Prostate gland (tissue), 2 donors: ENCODE measurements around the gene CDKL5.

Experiments used
- POLR2A ChIP-seq: fragments of 450-650 bp; IDR thresholded peaks from one replicate; pipeline ENCODE4 v1.6.1; 2016; ENCODE audit warnings: antibody characterized with exemption, mild to moderate bottlenecking
- POLR2AphosphoS5 ChIP-seq: sonication (generic); formaldehyde crosslinking; IDR thresholded peaks from one replicate; pipeline ENCODE4 v1.6.1; 2017; ENCODE audit warnings: antibody characterized with exemption
- TF ChIP-seq, protein P1 (sequence below), 4 experiments: fragments of 200-600 bp in 2 of 4; fragments of 450-650 bp in 2 of 4; sonication (generic) in 2 of 4; IDR thresholded peaks; 1 replicate in 3 of 4; 2 replicates in 1 of 4; pipeline ENCODE4 v1.5.1; 2016 to 2019; ENCODE audit warnings: antibody characterized with exemption in 4 of 4, mild to moderate bottlenecking in 2 of 4, moderate library complexity in 2 of 4

DNA sequence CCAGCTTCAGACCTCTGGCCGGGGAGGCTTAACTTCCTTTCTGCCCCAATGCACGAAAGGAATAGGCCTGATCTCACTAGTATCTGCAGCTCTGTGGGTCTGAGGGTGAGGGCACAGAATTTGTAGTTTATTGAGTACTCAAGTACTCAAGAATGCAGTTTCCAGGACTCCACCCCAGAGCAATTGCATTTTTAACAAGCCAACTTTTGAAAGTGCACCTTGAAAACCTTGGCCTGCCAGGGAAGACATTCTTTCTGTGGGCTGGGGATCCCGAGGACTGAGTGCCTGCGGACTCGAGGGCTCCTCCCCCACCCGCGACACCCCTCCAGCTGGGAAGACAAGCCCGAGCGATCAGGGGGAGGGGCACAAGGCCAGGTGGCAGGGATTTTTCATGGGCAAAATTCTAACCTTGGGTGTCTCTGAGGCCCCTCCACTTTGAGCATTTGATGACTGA, 224.1 kb downstream of the CDKL5 start:
- TF ChIP-seq, protein P1, sequence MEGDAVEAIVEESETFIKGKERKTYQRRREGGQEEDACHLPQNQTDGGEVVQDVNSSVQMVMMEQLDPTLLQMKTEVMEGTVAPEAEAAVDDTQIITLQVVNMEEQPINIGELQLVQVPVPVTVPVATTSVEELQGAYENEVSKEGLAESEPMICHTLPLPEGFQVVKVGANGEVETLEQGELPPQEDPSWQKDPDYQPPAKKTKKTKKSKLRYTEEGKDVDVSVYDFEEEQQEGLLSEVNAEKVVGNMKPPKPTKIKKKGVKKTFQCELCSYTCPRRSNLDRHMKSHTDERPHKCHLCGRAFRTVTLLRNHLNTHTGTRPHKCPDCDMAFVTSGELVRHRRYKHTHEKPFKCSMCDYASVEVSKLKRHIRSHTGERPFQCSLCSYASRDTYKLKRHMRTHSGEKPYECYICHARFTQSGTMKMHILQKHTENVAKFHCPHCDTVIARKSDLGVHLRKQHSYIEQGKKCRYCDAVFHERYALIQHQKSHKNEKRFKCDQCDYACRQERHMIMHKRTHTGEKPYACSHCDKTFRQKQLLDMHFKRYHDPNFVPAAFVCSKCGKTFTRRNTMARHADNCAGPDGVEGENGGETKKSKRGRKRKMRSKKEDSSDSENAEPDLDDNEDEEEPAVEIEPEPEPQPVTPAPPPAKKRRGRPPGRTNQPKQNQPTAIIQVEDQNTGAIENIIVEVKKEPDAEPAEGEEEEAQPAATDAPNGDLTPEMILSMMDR (IDR thresholded peaks at IDR 0.05), result no peak
- no peak for TF ChIP-seq POLR2A
- no peak for TF ChIP-seq POLR2AphosphoS5
